ENCODE results near the gene ARSG. TPM values are rescaled to one million over a fixed set of nuclear protein-coding genes. Genes with fewer than 3 reads are reported as not detected.

Gene ARSG
- total RNA-seq, 2 experiments from 2014 or later: 26.1 to 53.0 TPM

DNA sequence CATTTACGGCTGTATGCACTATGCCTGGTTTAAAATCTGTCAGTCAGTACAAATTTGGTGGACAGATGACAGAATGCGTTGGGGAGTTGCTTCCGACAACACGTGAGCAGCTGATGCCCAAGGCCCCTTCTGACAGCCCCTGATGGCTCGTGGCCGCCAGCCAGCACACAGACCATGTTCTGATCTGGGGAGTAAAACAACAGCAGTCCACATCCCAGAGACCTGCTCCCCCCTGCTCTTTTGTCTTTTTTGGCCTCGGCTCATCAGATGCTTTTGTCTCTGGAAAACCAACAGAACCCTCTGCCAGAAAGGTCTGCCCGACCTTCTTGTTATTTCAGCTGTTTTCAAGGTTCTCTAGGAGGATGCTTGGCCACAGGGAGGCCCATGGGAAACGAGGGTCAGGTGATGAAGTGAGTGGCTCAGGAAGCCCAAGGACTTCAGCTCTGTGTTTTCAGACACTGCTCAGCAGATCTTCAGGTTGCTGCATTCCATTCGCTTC lies 10.8 kb downstream of the ARSG start:
- Histone ChIP-seq H3K79me2 (ENCODE audit: insufficient read depth, low read depth, low read length) (no peaks in the 10 kb centered on the region), H3K27ac (ENCODE audit: low read depth, low read length, poor library complexity, severe bottlenecking) (no peak overlapping the region), H3K9me2 (ENCODE audit: insufficient read depth, low read length) (no peaks in the 10 kb centered on the region), H3K4me2 (ENCODE audit: low read length) (no peak overlapping the region), H3K9me3 (ENCODE audit: low read length) (no peaks in the 10 kb centered on the region), H3K36me3 (ENCODE audit: insufficient read depth, low read length) (peaks cover 6% of the 10 kb centered on the region), H3K4me3 (ENCODE audit: low read depth, low read length, poor library complexity, severe bottlenecking) (no peak overlapping the region), H2AFZ (ENCODE audit: low read length) (no peak overlapping the region), H4K20me1 (ENCODE audit: insufficient read depth, low read length) (no peaks in the 10 kb centered on the region), H3K4me1 (ENCODE audit: insufficient read depth, low read length, poor library complexity, severe bottlenecking) (peaks cover 14% of the 10 kb centered on the region)
- CTCF ChIA-PET (ENCODE audit: unreplicated experiment): no interaction called here
- no TSS peak for BruUV-seq (replicated peaks)
- TF ChIP-seq, protein P1, sequence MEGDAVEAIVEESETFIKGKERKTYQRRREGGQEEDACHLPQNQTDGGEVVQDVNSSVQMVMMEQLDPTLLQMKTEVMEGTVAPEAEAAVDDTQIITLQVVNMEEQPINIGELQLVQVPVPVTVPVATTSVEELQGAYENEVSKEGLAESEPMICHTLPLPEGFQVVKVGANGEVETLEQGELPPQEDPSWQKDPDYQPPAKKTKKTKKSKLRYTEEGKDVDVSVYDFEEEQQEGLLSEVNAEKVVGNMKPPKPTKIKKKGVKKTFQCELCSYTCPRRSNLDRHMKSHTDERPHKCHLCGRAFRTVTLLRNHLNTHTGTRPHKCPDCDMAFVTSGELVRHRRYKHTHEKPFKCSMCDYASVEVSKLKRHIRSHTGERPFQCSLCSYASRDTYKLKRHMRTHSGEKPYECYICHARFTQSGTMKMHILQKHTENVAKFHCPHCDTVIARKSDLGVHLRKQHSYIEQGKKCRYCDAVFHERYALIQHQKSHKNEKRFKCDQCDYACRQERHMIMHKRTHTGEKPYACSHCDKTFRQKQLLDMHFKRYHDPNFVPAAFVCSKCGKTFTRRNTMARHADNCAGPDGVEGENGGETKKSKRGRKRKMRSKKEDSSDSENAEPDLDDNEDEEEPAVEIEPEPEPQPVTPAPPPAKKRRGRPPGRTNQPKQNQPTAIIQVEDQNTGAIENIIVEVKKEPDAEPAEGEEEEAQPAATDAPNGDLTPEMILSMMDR (conservative IDR thresholded peaks at IDR 0.05; ENCODE audit: low read length): no peak
- TF ChIP-seq EZH2phosphoT487 (IDR thresholded peaks at IDR 0.05; ENCODE audit: borderline replicate concordance, low read depth, low read length): no peak
- no peak for DNase-seq (ENCODE audit: low spot score)
- POLR2A ChIA-PET: interaction anchor here (0.8 to 1.2 kb wide), 2 partner anchors 14 to 16 kb away, joined by 3 read pairs; no protein-coding TSS in a partner anchor
- intact Hi-C loops (cut with micrococcal nuclease; ENCODE audit: unreplicated experiment): no loop called here

DNA sequence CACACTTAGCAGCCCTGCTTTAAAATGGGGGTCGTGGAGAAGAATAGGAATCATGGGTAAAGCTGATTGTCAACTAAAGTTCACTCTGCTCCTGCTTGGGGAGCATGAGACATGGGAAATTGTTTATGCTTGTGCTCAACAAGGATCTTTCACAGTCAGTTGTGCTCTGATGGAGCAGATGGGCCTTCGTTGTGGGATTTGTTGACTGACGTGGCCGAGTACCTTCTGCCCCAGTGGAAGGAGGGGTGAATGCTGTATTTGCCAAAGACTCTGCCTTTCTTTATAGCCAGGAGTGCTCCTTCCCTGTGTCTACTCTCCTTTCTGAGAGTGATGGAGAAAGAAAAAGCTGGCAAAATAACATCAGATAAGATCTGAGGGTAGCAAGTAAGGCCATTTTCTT lies 11.4 kb downstream of the ARSG start:
- POLR2A ChIA-PET: interaction anchor here (0.8 to 1.2 kb wide), 3 partner anchors 10 to 16 kb away, joined by 3 read pairs; no protein-coding TSS in a partner anchor

DNA sequence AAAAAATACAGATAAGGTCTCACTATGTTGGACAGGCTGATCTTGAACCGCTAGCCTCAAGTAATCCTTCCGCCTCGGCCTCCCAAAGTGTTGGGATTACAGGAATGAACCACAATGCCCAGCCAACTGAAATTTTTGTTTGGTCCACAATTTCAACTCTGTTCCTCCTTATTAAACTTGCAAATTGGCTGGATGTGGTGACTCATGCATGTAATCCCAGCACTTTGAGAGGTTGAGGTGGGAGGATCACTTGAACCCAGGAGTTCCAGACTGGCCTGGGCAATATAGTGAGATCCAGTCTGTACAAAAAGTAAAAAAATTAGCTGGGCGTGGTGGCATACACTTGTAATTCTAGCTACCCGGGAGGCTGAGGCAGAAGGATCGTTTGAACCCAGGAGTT lies 13.4 kb downstream of the ARSG start:
- H3K9me2 ChIP-seq (ENCODE audit: insufficient read depth, low read length): no peaks in the 10 kb centered on the region
- no peak overlapping the region for H3K4me2 ChIP-seq (ENCODE audit: low read length)
- no peaks in the 10 kb centered on the region for H4K20me1 ChIP-seq (ENCODE audit: insufficient read depth, low read length)
- intact Hi-C loops (cut with micrococcal nuclease; ENCODE audit: unreplicated experiment): no loop called here
- ChIA-PET POLR2A (interaction anchor here (1.0 kb wide), 1 partner anchor 39 kb away, joined by 3 read pairs; no protein-coding TSS in a partner anchor), CTCF (ENCODE audit: unreplicated experiment) (interaction anchor here (0.5 kb wide), 1 partner anchor 181 kb away, joined by 3 read pairs; no protein-coding TSS in a partner anchor)
- no peak for DNase-seq (ENCODE audit: low spot score)
- no peak overlapping the region for H2AFZ ChIP-seq (ENCODE audit: low read length)
- peaks cover 15% of the 10 kb centered on the region for H3K4me1 ChIP-seq (ENCODE audit: insufficient read depth, low read length, poor library complexity, severe bottlenecking)
- H3K9me3 ChIP-seq (ENCODE audit: low read length): no peaks in the 10 kb centered on the region
- no peaks in the 10 kb centered on the region for H3K79me2 ChIP-seq (ENCODE audit: insufficient read depth, low read depth, low read length)
- H3K4me3 ChIP-seq (ENCODE audit: low read depth, low read length, poor library complexity, severe bottlenecking): no peak overlapping the region
- TF ChIP-seq, protein P1 (conservative IDR thresholded peaks at IDR 0.05; ENCODE audit: low read length): no peak
- no peak for TF ChIP-seq EZH2phosphoT487 (IDR thresholded peaks at IDR 0.05; ENCODE audit: borderline replicate concordance, low read depth, low read length)
- no TSS peak for BruUV-seq (replicated peaks)
- H3K36me3 ChIP-seq (ENCODE audit: insufficient read depth, low read length): peaks cover 16% of the 10 kb centered on the region
- no peak overlapping the region for H3K27ac ChIP-seq (ENCODE audit: low read depth, low read length, poor library complexity, severe bottlenecking)

More for the DNA sequence above, 11.4 kb downstream of the ARSG start:
- TF ChIP-seq EZH2phosphoT487 (IDR thresholded peaks at IDR 0.05; ENCODE audit: borderline replicate concordance, low read depth, low read length): no peak
- TF ChIP-seq, protein P1 (conservative IDR thresholded peaks at IDR 0.05; ENCODE audit: low read length): no peak
- no peak for DNase-seq (ENCODE audit: low spot score)
- intact Hi-C loops (cut with micrococcal nuclease; ENCODE audit: unreplicated experiment): no loop called here
- CTCF ChIA-PET (ENCODE audit: unreplicated experiment): interaction anchor here (0.9 kb wide), 1 partner anchor 42 kb away, joined by 3 read pairs; no protein-coding TSS in a partner anchor
- Histone ChIP-seq H3K9me2 (ENCODE audit: insufficient read depth, low read length) (no peaks in the 10 kb centered on the region), H3K4me3 (ENCODE audit: low read depth, low read length, poor library complexity, severe bottlenecking) (no peak overlapping the region), H3K9me3 (ENCODE audit: low read length) (no peaks in the 10 kb centered on the region), H3K36me3 (ENCODE audit: insufficient read depth, low read length) (peaks cover 11% of the 10 kb centered on the region), H3K27ac (ENCODE audit: low read depth, low read length, poor library complexity, severe bottlenecking) (no peak overlapping the region), H3K4me1 (ENCODE audit: insufficient read depth, low read length, poor library complexity, severe bottlenecking) (peaks cover 15% of the 10 kb centered on the region), H2AFZ (ENCODE audit: low read length) (no peak overlapping the region), H3K4me2 (ENCODE audit: low read length) (no peak overlapping the region), H3K79me2 (ENCODE audit: insufficient read depth, low read depth, low read length) (no peaks in the 10 kb centered on the region), H4K20me1 (ENCODE audit: insufficient read depth, low read length) (no peaks in the 10 kb centered on the region)
- BruUV-seq (replicated peaks): no TSS peak
